OCI-LY7 (cell line): ENCODE data around the gene DZANK1. TPM values are rescaled to one million over a fixed set of nuclear protein-coding genes. Genes with fewer than 3 reads are reported as not detected.
"Not testable (repeated sequence)": the region's sequence is repeated elsewhere in the genome, so short reads cannot be mapped to it uniquely, and the experiment has no call there.

ENCODE experiments used
- BruUV-seq: library from RNA; stranded (reverse); fragments of 400-500 nt; replicated peaks from 2 replicates; lab custom pipeline; 2021; lab: Mats Ljungman, UMichigan
- CTCF ChIA-PET: fragments of 300-600 bp; sonication (Branson Sonifier 250); formaldehyde crosslinking; loops from one replicate; lab custom pipeline; 2022; ENCODE audit warnings: antibody characterized with exemption; ENCODE audit not compliant: unreplicated experiment; lab: Charles Lee
- POLR2A ChIA-PET: fragments of 300-600 bp; sonication (Branson Sonifier 250); formaldehyde crosslinking; loops from one replicate; lab custom pipeline; 2022; ENCODE audit warnings: antibody characterized with exemption; lab: Charles Lee
- DNase-seq: peaks from one replicate; pipeline ENCODE4 v3.0.0-alpha.2; 2015; ENCODE audit warnings: low spot score
- H2AFZ ChIP-seq: fragments of 200-600 bp; sonication (generic), shearing (Covaris generic); 2 replicates; pipeline ENCODE4 v1.6.1; 2014; ENCODE audit warnings: mild to moderate bottlenecking, antibody characterized with exemption, low read length, moderate library complexity
- H3K27ac ChIP-seq: fragments of 200-600 bp; sonication (generic); 2 replicates; pipeline ENCODE4 v1.5.1; 2014; ENCODE audit warnings: mixed run types, low read depth, mild to moderate bottlenecking, moderate library complexity, low read length, inconsistent platforms; ENCODE audit not compliant: poor library complexity, severe bottlenecking
- H3K36me3 ChIP-seq: fragments of 200-600 bp; sonication (generic); 2 replicates; pipeline ENCODE4 v1.6.1; 2014; ENCODE audit warnings: mild to moderate bottlenecking, antibody characterized with exemption, low read length, moderate library complexity, mixed read lengths; ENCODE audit not compliant: insufficient read depth
- H3K4me1 ChIP-seq: fragments of 200-600 bp; sonication (generic); 2 replicates; pipeline ENCODE4 v1.5.1; 2014; ENCODE audit warnings: mild to moderate bottlenecking, low read length; ENCODE audit not compliant: insufficient read depth, poor library complexity, severe bottlenecking
- H3K4me2 ChIP-seq: fragments of 200-600 bp; sonication (generic); 2 replicates; pipeline ENCODE4 v1.6.1; 2014; ENCODE audit warnings: mild to moderate bottlenecking, low read length
- H3K4me3 ChIP-seq: fragments of 200-600 bp; sonication (generic); 2 replicates; pipeline ENCODE4 v1.5.1; 2014; ENCODE audit warnings: mild to moderate bottlenecking, low read depth, low read length; ENCODE audit not compliant: poor library complexity, severe bottlenecking
- H3K79me2 ChIP-seq: fragments of 200-600 bp; sonication (generic); 2 replicates; pipeline ENCODE4 v1.6.1; 2016; ENCODE audit warnings: low read depth, mild to moderate bottlenecking, low read length, moderate library complexity, mixed read lengths; ENCODE audit not compliant: insufficient read depth
- H3K9me2 ChIP-seq: fragments of 200-600 bp; sonication (generic); 2 replicates; pipeline ENCODE4 v1.6.1; 2016; ENCODE audit warnings: mild to moderate bottlenecking, low read length, mixed read lengths; ENCODE audit not compliant: insufficient read depth
- H3K9me3 ChIP-seq: fragments of 200-600 bp; sonication (generic); 2 replicates; pipeline ENCODE4 v1.6.1; 2014; ENCODE audit warnings: mild to moderate bottlenecking, mixed run types, low read length, mixed read lengths
- H4K20me1 ChIP-seq: fragments of 200-600 bp; sonication (generic); 2 replicates; pipeline ENCODE4 v1.6.1; 2014; ENCODE audit warnings: mild to moderate bottlenecking, antibody characterized with exemption, low read length, moderate library complexity, mixed read lengths; ENCODE audit not compliant: insufficient read depth
- EZH2phosphoT487 ChIP-seq: fragments of 200-600 bp; sonication (generic); IDR thresholded peaks from 2 replicates; pipeline ENCODE4 v1.6.1; 2018; ENCODE audit warnings: low read depth, borderline replicate concordance, mild to moderate bottlenecking, mixed run types, antibody characterized with exemption, low read length, moderate library complexity, mixed read lengths
- intact Hi-C: fragments of 100-400 bp; cut with micrococcal nuclease; formaldehyde crosslinking; loops from one replicate; pipeline ENCODE4 v1.10.0; 2022; ENCODE audit not compliant: unreplicated experiment
- microRNA-seq: library from miRNA; unstranded; fragments of <30 nt; microRNA quantifications from one replicate; pipeline ENCODE4 v1.2.0, GENCODE V29; 2022; ENCODE audit warnings: borderline replicate concordance
- small RNA-seq: library from RNA; depleted of rRNA; stranded (forward); fragments of <200 nt; gene quantifications from one replicate; pipeline ENCODE3, GENCODE V24; 2014
- total RNA-seq, 2 experiments: library from RNA; depleted of rRNA in 1 of 2; stranded (reverse); fragments of >200 nt in 1 of 2; shearing (Covaris generic) in 1 of 2; gene quantifications; 2 replicates each; pipeline ENCODE4 v1.2.3, GENCODE V29; 2014 to 2022
- TF ChIP-seq, protein P1 (sequence below): fragments of 200-600 bp; sonication (generic); conservative IDR thresholded peaks from 2 replicates; pipeline ENCODE4 v1.5.1; 2014; ENCODE audit warnings: mild to moderate bottlenecking, antibody characterized with exemption, low read length, moderate library complexity, mixed read lengths

DZANK1 gene
- total RNA-seq, 2 experiments from 2014 or later = 7.9 to 18.0 TPM

DNA sequence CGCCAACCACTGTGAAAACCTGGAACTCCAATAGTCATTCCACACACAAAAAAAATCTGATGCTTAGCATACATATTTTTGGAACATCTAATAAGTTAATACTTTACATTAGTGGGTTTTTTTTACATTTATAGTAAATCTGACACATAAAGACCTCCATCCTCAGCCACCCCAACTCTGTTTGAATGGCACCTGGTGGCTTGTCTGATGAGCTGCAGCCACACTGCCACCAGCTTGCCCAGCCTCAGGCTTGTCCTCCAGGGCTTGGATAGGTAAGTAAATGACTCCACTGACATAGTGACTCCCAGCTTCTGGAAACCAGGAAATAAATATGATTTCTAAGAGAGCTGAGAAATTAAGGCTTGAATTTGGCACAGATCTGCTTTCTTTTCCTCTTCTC is 107.0 kb downstream of the DZANK1 start:
- Histone ChIP-seq H3K4me3 (no peak overlapping the region), H3K9me3 (no peaks in the 10 kb centered on the region; the same call in 1 of the 2 replicates), H3K36me3 (no peaks in the 10 kb centered on the region), H3K27ac (no peak overlapping the region), H3K4me1 (no peaks in the 10 kb centered on the region), H2AFZ (no peak overlapping the region), H4K20me1 (no peaks in the 10 kb centered on the region), H3K79me2 (no peaks in the 10 kb centered on the region), H3K9me2 (no peaks in the 10 kb centered on the region), H3K4me2 (no peak overlapping the region)
- no peak for DNase-seq
- intact Hi-C loops = no loop called here
- CTCF ChIA-PET = no interaction called here
- BruUV-seq = no TSS peak
- TF ChIP-seq, protein P1, sequence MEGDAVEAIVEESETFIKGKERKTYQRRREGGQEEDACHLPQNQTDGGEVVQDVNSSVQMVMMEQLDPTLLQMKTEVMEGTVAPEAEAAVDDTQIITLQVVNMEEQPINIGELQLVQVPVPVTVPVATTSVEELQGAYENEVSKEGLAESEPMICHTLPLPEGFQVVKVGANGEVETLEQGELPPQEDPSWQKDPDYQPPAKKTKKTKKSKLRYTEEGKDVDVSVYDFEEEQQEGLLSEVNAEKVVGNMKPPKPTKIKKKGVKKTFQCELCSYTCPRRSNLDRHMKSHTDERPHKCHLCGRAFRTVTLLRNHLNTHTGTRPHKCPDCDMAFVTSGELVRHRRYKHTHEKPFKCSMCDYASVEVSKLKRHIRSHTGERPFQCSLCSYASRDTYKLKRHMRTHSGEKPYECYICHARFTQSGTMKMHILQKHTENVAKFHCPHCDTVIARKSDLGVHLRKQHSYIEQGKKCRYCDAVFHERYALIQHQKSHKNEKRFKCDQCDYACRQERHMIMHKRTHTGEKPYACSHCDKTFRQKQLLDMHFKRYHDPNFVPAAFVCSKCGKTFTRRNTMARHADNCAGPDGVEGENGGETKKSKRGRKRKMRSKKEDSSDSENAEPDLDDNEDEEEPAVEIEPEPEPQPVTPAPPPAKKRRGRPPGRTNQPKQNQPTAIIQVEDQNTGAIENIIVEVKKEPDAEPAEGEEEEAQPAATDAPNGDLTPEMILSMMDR = no peak
- no peak for TF ChIP-seq EZH2phosphoT487
- POLR2A ChIA-PET = interaction anchor here (0.6 kb wide), 1 partner anchor 193 kb away, joined by 3 read pairs; no protein-coding TSS in a partner anchor

DNA sequence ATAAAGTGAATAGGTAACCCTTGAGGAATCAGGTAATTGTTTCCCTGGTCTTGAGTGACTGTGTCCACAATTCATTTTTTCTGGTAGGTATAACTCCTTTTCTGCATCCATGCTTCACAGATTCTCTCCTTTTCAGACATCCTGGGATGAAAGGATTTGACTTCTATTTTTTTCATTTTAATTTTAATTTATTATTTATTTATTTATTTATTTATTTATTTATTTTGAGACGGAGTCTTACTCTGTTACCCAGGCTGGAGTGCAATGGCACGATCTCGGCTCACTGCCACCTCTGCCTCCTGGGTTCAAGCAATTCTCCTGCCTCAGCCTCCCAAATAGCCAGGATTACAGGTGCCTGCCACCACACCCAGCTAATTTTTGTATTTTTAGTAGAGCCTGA is 117.1 kb downstream of the DZANK1 start:
- H3K9me2 ChIP-seq, H3K79me2 ChIP-seq, BruUV-seq, DNase-seq, intact Hi-C loops, H2AFZ ChIP-seq, H4K20me1 ChIP-seq, H3K4me3 ChIP-seq, CTCF ChIA-PET, H3K9me3 ChIP-seq, POLR2A ChIA-PET, H3K4me1 ChIP-seq, H3K4me2 ChIP-seq, H3K36me3 ChIP-seq, H3K27ac ChIP-seq: not testable (repeated sequence)

Small RNA genes within 50 kb of the gene (microRNA-seq; reads per million reads assigned to microRNA genes)
- gene MIR3192 = not detected

Small RNA genes within 50 kb of the gene (small RNA-seq; reads per million reads assigned to genes)
- not detected for gene MIR3192
- 0.57 reads per million, percentile 14 among the genes with 10 or more reads in this experiment for gene RNA5SP476

Other genes with a start within 250 kb of the DZANK1 start
- gene ZNF133, start 178.5 kb downstream of the DZANK1 start, total RNA-seq (2014; rRNA removed; shearing (Covaris generic)) = 5.9 and 11.1 TPM in 2 replicates
- 6.5 and 9.1 TPM in 2 replicates for gene ZNF133, start 178.5 kb downstream of the DZANK1 start, total RNA-seq (2022)
- 12.0 and 14.9 TPM in 2 replicates for gene POLR3F, start 360 bp upstream of the DZANK1 start, total RNA-seq (2014; rRNA removed; shearing (Covaris generic))
- gene POLR3F, start 360 bp upstream of the DZANK1 start, total RNA-seq (2022) = 10.9 and 12.3 TPM in 2 replicates
- gene RBBP9, start 30.2 kb upstream of the DZANK1 start, total RNA-seq (2014; rRNA removed; shearing (Covaris generic)) = 8.1 and 8.7 TPM in 2 replicates
- gene RBBP9, start 30.2 kb upstream of the DZANK1 start, total RNA-seq (2022) = 11.7 and 13.6 TPM in 2 replicates
- gene SEC23B, start 40.9 kb upstream of the DZANK1 start, total RNA-seq (2014; rRNA removed; shearing (Covaris generic)) = 40.3 and 42.6 TPM in 2 replicates
- gene SEC23B, start 40.9 kb upstream of the DZANK1 start, total RNA-seq (2022) = 51.6 and 52.6 TPM in 2 replicates
- gene SMIM26, start 100.4 kb upstream of the DZANK1 start, total RNA-seq (2014; rRNA removed; shearing (Covaris generic)) = 124 and 161 TPM in 2 replicates
- gene SMIM26, start 100.4 kb upstream of the DZANK1 start, total RNA-seq (2022) = 71.2 and 91.0 TPM in 2 replicates
- 27.6 and 35.3 TPM in 2 replicates for gene DTD1, start 121.0 kb upstream of the DZANK1 start, total RNA-seq (2014; rRNA removed; shearing (Covaris generic))
- 43.0 and 47.8 TPM in 2 replicates for gene DTD1, start 121.0 kb upstream of the DZANK1 start, total RNA-seq (2022)